ENCODE measurements around the gene MAK. TPM values are rescaled to one million over a fixed set of nuclear protein-coding genes. Genes with fewer than 3 reads are reported as not detected.
A peak's percentile ranks its signal among the peaks of the same experiment; 100 is the strongest.
"Not testable (repeated sequence)": the region's sequence is repeated elsewhere in the genome, so short reads cannot be mapped to it uniquely, and the experiment has no call there.

MAK gene
- total RNA-seq, 1 experiment from 2014 or later = not detected

GRCh38 chr6:10759312-10759839, 79.0 kb downstream of the MAK start:
- Histone ChIP-seq H3K9ac (ENCODE audit: low read length) (no peak overlapping the region), H3K36me3 (ENCODE audit: insufficient read depth, low read length) (peaks cover 26% of the 10 kb centered on the region; the same call in 1 of the 2 replicates), H3K9me2 (replicated peaks; ENCODE audit: insufficient read depth, low read length) (no peaks in the 10 kb centered on the region), H2AFZ (ENCODE audit: low read length) (no peak overlapping the region), H3K4me1 (ENCODE audit: low read length) (no peaks in the 10 kb centered on the region), H3K9me3 (ENCODE audit: low read length) (no peaks in the 10 kb centered on the region), H3K79me2 (ENCODE audit: low read length) (peaks cover 16% of the 10 kb centered on the region), H3K4me2 (ENCODE audit: low read depth, low read length, poor library complexity, severe bottlenecking) (no peak overlapping the region), H3K27ac (ENCODE audit: low read length) (no peak overlapping the region), H3K4me3 (ENCODE audit: low read length) (no peak overlapping the region), H3K27me3 (ENCODE audit: low read length) (no peaks in the 10 kb centered on the region), H4K20me1 (ENCODE audit: insufficient read depth, low read depth, low read length) (no peaks in the 10 kb centered on the region)
- peak; percentile 81 for DNase-seq

- H3K9me2 ChIP-seq (replicated peaks; ENCODE audit: insufficient read depth, low read length) = no peaks in the 10 kb centered on the region
- no peaks in the 10 kb centered on the region for H3K4me1 ChIP-seq (ENCODE audit: low read length)
- H3K9me3 ChIP-seq (ENCODE audit: low read length) = no peaks in the 10 kb centered on the region
- no peak for DNase-seq
- H3K4me2 ChIP-seq (ENCODE audit: low read depth, low read length, poor library complexity, severe bottlenecking) = no peak overlapping the region
- H3K4me3 ChIP-seq (ENCODE audit: low read length) = no peak overlapping the region
- H3K9ac ChIP-seq (ENCODE audit: low read length) = no peak overlapping the region
- no peak overlapping the region for H2AFZ ChIP-seq (ENCODE audit: low read length)
- peaks cover 44% of the 10 kb centered on the region for H3K79me2 ChIP-seq (ENCODE audit: low read length)
- peaks cover 38% of the 10 kb centered on the region; the same call in 1 of the 2 replicates for H3K36me3 ChIP-seq (ENCODE audit: insufficient read depth, low read length)
- no peaks in the 10 kb centered on the region for H4K20me1 ChIP-seq (ENCODE audit: insufficient read depth, low read depth, low read length)
- no peak overlapping the region for H3K27ac ChIP-seq (ENCODE audit: low read length)
- H3K27me3 ChIP-seq (ENCODE audit: low read length) = no peaks in the 10 kb centered on the region
Measured at GRCh38 chr6:10756085-10756484, 82.3 kb downstream of the MAK start.

GRCh38 chr6:10751757-10752156, 86.6 kb downstream of the MAK start:
- H2AFZ ChIP-seq (ENCODE audit: low read length); H3K9ac ChIP-seq (ENCODE audit: low read length); H3K4me3 ChIP-seq (ENCODE audit: low read length); H3K4me2 ChIP-seq (ENCODE audit: low read depth, low read length, poor library complexity, severe bottlenecking); H3K9me3 ChIP-seq (ENCODE audit: low read length); H3K27me3 ChIP-seq (ENCODE audit: low read length); H3K27ac ChIP-seq (ENCODE audit: low read length); DNase-seq; H4K20me1 ChIP-seq (ENCODE audit: insufficient read depth, low read depth, low read length); H3K9me2 ChIP-seq (replicated peaks; ENCODE audit: insufficient read depth, low read length): not testable (repeated sequence)
- Histone ChIP-seq H3K4me1 (ENCODE audit: low read length) (peaks cover 18% of the 10 kb centered on the region), H3K36me3 (ENCODE audit: insufficient read depth, low read length) (peaks cover 36% of the 10 kb centered on the region; the same call in 1 of the 2 replicates), H3K79me2 (ENCODE audit: low read length) (peaks cover 81% of the 10 kb centered on the region)

GRCh38 chr6:10750568-10750967, 87.8 kb downstream of the MAK start:
- not testable (repeated sequence) for H3K4me2 ChIP-seq (ENCODE audit: low read depth, low read length, poor library complexity, severe bottlenecking); H3K27me3 ChIP-seq (ENCODE audit: low read length); H3K9me3 ChIP-seq (ENCODE audit: low read length); H3K4me3 ChIP-seq (ENCODE audit: low read length); H2AFZ ChIP-seq (ENCODE audit: low read length); DNase-seq; H4K20me1 ChIP-seq (ENCODE audit: insufficient read depth, low read depth, low read length); H3K9ac ChIP-seq (ENCODE audit: low read length); H3K9me2 ChIP-seq (replicated peaks; ENCODE audit: insufficient read depth, low read length); H3K27ac ChIP-seq (ENCODE audit: low read length)
- H3K4me1 ChIP-seq (ENCODE audit: low read length) = peaks cover 28% of the 10 kb centered on the region
- H3K79me2 ChIP-seq (ENCODE audit: low read length) = peaks cover 79% of the 10 kb centered on the region
- peaks cover 31% of the 10 kb centered on the region; the same call in 1 of the 2 replicates for H3K36me3 ChIP-seq (ENCODE audit: insufficient read depth, low read length)

GRCh38 chr6:10749734-10750133, 88.6 kb downstream of the MAK start:
- Histone ChIP-seq H3K79me2 (ENCODE audit: low read length) (peaks cover 75% of the 10 kb centered on the region), H3K4me2 (ENCODE audit: low read depth, low read length, poor library complexity, severe bottlenecking) (peak overlapping the region; percentile 82), H3K4me1 (ENCODE audit: low read length) (peaks cover 28% of the 10 kb centered on the region)

GRCh38 chr6:10747251-10747972, 90.9 kb downstream of the MAK start, which contains the start of gene TMEM14B:
TSS of gene TMEM14B (plus strand) at chr6:10747805. CDS start at chr6:10749246, 1,441 bp downstream.
- Histone ChIP-seq H3K9me3 (ENCODE audit: low read length) (no peaks in the 10 kb centered on the region), H3K9ac (ENCODE audit: low read length) (peak within 1 kb of the TSS; percentile 88), H2AFZ (ENCODE audit: low read length) (peak within 1 kb of the TSS; percentile 72; the same call in 1 of the 2 replicates), H3K4me3 (ENCODE audit: low read length) (peak within 1 kb of the TSS; percentile 93), H3K27ac (ENCODE audit: low read length) (peak within 1 kb of the TSS; percentile 59; the same call in 1 of the 2 replicates), H3K4me1 (ENCODE audit: low read length) (peaks cover 28% of the 10 kb centered on the region), H3K9me2 (replicated peaks; ENCODE audit: insufficient read depth, low read length) (no peaks in the 10 kb centered on the region), H3K36me3 (ENCODE audit: insufficient read depth, low read length) (peaks cover 12% of the 10 kb centered on the region; the same call in 1 of the 2 replicates), H3K79me2 (ENCODE audit: low read length) (peaks cover 53% of the 10 kb centered on the region), H3K4me2 (ENCODE audit: low read depth, low read length, poor library complexity, severe bottlenecking) (peak within 1 kb of the TSS; percentile 82), H3K27me3 (ENCODE audit: low read length) (no peaks in the 10 kb centered on the region), H4K20me1 (ENCODE audit: insufficient read depth, low read depth, low read length) (no peaks in the 10 kb centered on the region)
- DNase-seq = peak; percentile 99

More at GRCh38 chr6:10749734-10750133, 88.6 kb downstream of the MAK start:
- Histone ChIP-seq H3K27ac (ENCODE audit: low read length) (no peak overlapping the region), H2AFZ (ENCODE audit: low read length) (no peak overlapping the region), H3K9me2 (replicated peaks; ENCODE audit: insufficient read depth, low read length) (no peaks in the 10 kb centered on the region), H4K20me1 (ENCODE audit: insufficient read depth, low read depth, low read length) (no peaks in the 10 kb centered on the region), H3K36me3 (ENCODE audit: insufficient read depth, low read length) (peaks cover 23% of the 10 kb centered on the region; the same call in 1 of the 2 replicates), H3K9ac (ENCODE audit: low read length) (peak overlapping the region; percentile 88; the same call in 1 of the 2 replicates), H3K4me3 (ENCODE audit: low read length) (no peak overlapping the region), H3K9me3 (ENCODE audit: low read length) (no peaks in the 10 kb centered on the region), H3K27me3 (ENCODE audit: low read length) (no peaks in the 10 kb centered on the region)
- DNase-seq = no peak

GRCh38 chr6:10746915-10747250, 91.5 kb downstream of the MAK start:
- Histone ChIP-seq H3K27me3 (ENCODE audit: low read length) (no peaks in the 10 kb centered on the region), H3K9ac (ENCODE audit: low read length) (peak overlapping the region; percentile 88), H3K4me1 (ENCODE audit: low read length) (peaks cover 28% of the 10 kb centered on the region), H3K4me3 (ENCODE audit: low read length) (peak overlapping the region; percentile 93), H3K9me3 (ENCODE audit: low read length) (no peaks in the 10 kb centered on the region), H3K4me2 (ENCODE audit: low read depth, low read length, poor library complexity, severe bottlenecking) (peak overlapping the region; percentile 82), H3K27ac (ENCODE audit: low read length) (peak overlapping the region; percentile 46; the same call in 1 of the 2 replicates), H4K20me1 (ENCODE audit: insufficient read depth, low read depth, low read length) (no peaks in the 10 kb centered on the region), H2AFZ (ENCODE audit: low read length) (peak overlapping the region; percentile 72; the same call in 1 of the 2 replicates), H3K9me2 (replicated peaks; ENCODE audit: insufficient read depth, low read length) (no peaks in the 10 kb centered on the region), H3K36me3 (ENCODE audit: insufficient read depth, low read length) (peaks cover 12% of the 10 kb centered on the region; the same call in 1 of the 2 replicates), H3K79me2 (ENCODE audit: low read length) (peaks cover 52% of the 10 kb centered on the region)
- DNase-seq = no peak

- Histone ChIP-seq H3K9ac (ENCODE audit: low read length) (no peak overlapping the region), H3K27me3 (ENCODE audit: low read length) (no peaks in the 10 kb centered on the region), H3K27ac (ENCODE audit: low read length) (no peak overlapping the region), H3K4me2 (ENCODE audit: low read depth, low read length, poor library complexity, severe bottlenecking) (no peak overlapping the region), H3K4me3 (ENCODE audit: low read length) (no peak overlapping the region), H2AFZ (ENCODE audit: low read length) (no peak overlapping the region), H3K36me3 (ENCODE audit: insufficient read depth, low read length) (peaks cover 7% of the 10 kb centered on the region; the same call in 1 of the 2 replicates), H4K20me1 (ENCODE audit: insufficient read depth, low read depth, low read length) (no peaks in the 10 kb centered on the region), H3K9me2 (replicated peaks; ENCODE audit: insufficient read depth, low read length) (no peaks in the 10 kb centered on the region), H3K4me1 (ENCODE audit: low read length) (peaks cover 28% of the 10 kb centered on the region), H3K79me2 (ENCODE audit: low read length) (peaks cover 35% of the 10 kb centered on the region), H3K9me3 (ENCODE audit: low read length) (no peaks in the 10 kb centered on the region)
- no peak for DNase-seq
Measured at GRCh38 chr6:10745116-10745515, 93.2 kb downstream of the MAK start.

Data from Karpas-422 (cell line).